WERI-Rb-1 (cell line): Measurements from ENCODE around the gene CCL25.

Experiments used
- DNase-seq: peaks from one replicate; pipeline ENCODE4 v3.0.0-alpha.2; 2020
- H3K27ac ChIP-seq: fragments of 250-450 bp; sonication (Bioruptor Pico); 2 replicates; pipeline ENCODE4 v1.5.1; 2020; ENCODE audit warnings: mild to moderate bottlenecking, moderate library complexity
- H3K27me3 ChIP-seq: fragments of 250-450 bp; sonication (Bioruptor Pico); 2 replicates; pipeline ENCODE4 v1.5.1; 2021; ENCODE audit warnings: mild to moderate bottlenecking, low read depth, moderate library complexity; ENCODE audit not compliant: insufficient read depth, severe bottlenecking
- H3K36me3 ChIP-seq: fragments of 250-450 bp; sonication (Bioruptor Pico); 2 replicates; pipeline ENCODE4 v1.5.1; 2020; ENCODE audit warnings: mild to moderate bottlenecking, moderate library complexity
- H3K4me3 ChIP-seq: 2 replicates; pipeline ENCODE4 v1.5.1; 2011; ENCODE audit warnings: low read depth, mild to moderate bottlenecking, control low read depth, low read length
- H3K9me3 ChIP-seq: fragments of 250-450 bp; sonication (Bioruptor Pico); 2 replicates; pipeline ENCODE4 v1.5.1; 2021; ENCODE audit warnings: mild to moderate bottlenecking, moderate library complexity; ENCODE audit not compliant: severe bottlenecking
- TF ChIP-seq, protein P1 (sequence below): IDR thresholded peaks from 2 replicates; pipeline ENCODE4 v1.5.1; 2011; ENCODE audit warnings: low read depth, mild to moderate bottlenecking, control low read depth, inconsistent platforms, low read length

CCL25 gene, protein sequence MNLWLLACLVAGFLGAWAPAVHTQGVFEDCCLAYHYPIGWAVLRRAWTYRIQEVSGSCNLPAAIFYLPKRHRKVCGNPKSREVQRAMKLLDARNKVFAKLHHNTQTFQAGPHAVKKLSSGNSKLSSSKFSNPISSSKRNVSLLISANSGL

DNA sequence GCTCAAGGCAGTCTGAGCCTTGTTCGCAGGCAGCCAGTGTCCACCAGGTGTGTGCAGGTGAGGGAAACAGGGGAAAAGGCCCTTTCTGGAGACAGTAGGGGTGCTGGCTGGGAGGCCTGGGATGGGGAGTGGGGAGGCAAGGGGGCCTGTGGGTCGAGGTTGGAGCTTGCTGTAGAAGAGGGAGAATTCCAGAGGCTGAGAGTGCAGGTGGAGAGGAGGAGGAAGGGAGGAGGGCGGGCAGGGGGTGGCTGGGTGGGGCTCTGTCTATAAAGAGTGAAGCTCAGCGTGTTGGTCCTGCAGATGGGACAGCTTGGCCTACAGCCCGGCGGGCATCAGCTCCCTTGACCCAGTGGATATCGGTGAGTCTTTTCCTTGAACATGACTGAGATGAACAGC is at the start of gene CCL25:
CCL25 (plus strand) TSS at position 297 of the 396 bp plus-strand sequence. CDS start 290 bp downstream, outside the sequence.
- Histone ChIP-seq H3K9me3 (no peaks in the 10 kb centered on the region), H3K27me3 (no peaks in the 10 kb centered on the region), H3K36me3 (no peaks in the 10 kb centered on the region), H3K4me3 (no peak within 1 kb of the TSS), H3K27ac (no peak within 1 kb of the TSS)
- TF ChIP-seq, protein P1, sequence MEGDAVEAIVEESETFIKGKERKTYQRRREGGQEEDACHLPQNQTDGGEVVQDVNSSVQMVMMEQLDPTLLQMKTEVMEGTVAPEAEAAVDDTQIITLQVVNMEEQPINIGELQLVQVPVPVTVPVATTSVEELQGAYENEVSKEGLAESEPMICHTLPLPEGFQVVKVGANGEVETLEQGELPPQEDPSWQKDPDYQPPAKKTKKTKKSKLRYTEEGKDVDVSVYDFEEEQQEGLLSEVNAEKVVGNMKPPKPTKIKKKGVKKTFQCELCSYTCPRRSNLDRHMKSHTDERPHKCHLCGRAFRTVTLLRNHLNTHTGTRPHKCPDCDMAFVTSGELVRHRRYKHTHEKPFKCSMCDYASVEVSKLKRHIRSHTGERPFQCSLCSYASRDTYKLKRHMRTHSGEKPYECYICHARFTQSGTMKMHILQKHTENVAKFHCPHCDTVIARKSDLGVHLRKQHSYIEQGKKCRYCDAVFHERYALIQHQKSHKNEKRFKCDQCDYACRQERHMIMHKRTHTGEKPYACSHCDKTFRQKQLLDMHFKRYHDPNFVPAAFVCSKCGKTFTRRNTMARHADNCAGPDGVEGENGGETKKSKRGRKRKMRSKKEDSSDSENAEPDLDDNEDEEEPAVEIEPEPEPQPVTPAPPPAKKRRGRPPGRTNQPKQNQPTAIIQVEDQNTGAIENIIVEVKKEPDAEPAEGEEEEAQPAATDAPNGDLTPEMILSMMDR, result no peak
- DNase-seq, result no peak

DNA sequence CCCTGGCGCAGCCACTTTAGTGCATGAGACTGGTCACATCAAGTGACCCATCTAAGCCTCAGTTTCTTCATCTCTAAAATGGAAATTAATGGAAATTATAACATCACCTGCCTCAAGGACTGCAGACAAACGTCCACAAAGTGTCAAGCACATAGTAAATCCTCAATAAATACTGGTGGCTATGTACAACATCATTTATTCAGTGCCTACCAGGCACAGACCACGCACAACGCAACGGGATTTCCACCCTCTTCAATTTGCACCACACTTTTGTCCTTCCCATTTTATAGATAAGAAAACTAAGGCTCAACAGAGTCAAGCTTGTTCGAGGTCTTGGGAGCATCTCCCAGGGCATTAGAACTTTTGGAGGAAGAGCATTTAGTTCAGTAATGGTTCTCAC is 48.6 kb upstream of the CCL25 start:
- DNase-seq, result no peak
- TF ChIP-seq, protein P1, result no peak
- Histone ChIP-seq H3K27ac (no peak overlapping the region), H3K9me3 (no peaks in the 10 kb centered on the region), H3K36me3 (peaks cover 37% of the 10 kb centered on the region), H3K4me3 (no peak overlapping the region; the same call in 1 of the 2 replicates), H3K27me3 (no peaks in the 10 kb centered on the region)

DNA sequence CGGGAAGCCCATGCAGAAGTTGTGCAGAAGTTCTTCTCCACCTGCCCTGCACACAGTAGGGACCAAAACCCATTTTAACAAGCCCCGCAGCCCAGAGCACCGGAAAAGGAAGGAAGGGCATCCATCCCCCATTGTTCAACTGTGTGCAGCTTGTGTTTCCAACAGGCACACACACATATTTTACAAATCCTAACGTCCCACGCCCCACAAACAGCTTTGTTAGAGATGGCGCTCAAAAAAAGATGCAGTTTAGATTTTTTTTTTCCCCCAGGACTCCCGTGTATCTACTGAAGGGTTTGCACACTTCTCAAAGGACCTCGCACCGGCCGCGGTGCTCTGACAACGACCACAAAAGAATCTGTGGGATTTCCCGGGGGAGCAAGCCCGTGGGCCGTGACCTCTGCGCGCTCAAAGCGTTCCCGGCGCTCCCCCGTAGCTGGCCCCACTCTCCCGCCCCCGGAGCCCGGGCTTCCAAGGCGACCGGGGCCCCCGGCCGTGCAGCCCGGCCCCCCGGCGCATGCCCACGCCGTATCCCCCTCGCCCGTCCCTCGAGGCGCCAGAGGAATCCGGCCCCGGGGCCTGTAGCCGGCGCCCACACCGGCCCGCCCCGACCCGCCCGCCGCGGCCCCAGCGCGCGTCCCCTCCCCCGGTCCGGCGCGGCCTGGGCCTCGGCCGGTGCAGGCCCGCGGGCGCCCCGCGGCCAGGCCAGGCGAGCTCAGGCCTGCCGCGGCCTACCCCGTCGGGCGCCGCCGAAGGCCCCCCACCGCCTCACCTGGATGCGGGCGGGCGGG is 47.6 kb upstream of the CCL25 start:
- peak overlapping the region; percentile 80 for H3K27ac ChIP-seq
- TF ChIP-seq, protein P1, result no peak
- peaks cover 29% of the 10 kb centered on the region for H3K36me3 ChIP-seq
- no peaks in the 10 kb centered on the region for H3K27me3 ChIP-seq
- no peaks in the 10 kb centered on the region for H3K9me3 ChIP-seq
- no peak for DNase-seq
- H3K4me3 ChIP-seq, result peak overlapping the region; percentile 75

DNA sequence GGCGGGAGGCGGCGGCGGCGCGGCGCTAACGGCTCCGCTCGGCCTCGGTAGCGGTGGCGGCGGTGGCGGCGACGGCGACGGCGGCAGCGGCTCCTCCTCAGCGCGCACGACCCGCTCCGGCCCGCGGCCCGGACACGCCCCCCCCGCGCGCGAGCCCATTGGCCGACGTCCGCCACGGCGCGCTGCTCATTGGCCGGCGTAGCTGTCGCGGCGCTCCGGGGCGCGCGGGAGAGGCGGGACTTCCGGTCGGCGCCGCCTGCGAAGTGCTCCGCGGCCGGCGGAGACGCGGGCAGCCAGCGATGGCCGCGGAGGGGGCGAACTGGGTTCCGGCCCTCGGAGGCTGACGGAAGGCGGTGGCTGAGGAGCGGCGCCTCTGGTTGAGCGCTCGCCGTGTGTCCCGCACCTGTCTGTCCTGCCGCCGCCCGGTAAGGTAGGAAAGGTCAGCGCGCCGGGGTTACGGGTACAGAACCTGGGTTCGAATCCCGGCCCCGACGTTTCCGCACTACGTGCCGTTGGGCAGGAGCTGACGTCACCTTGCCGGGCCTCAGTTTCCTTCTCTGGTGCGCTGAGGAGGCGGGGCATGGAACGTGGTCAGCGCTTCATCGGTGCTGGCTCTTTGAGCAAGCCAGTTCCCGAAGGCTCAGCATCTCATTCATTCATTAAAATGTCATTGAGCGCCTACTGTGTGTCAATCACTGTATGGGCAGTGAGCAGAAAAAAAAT is 46.9 kb upstream of the CCL25 start, which contains the start of gene ELAVL1:
ELAVL1 (minus strand) TSS at position 108 of the 723 bp plus-strand sequence. CDS start 13,826 bp downstream, outside the sequence.
- Histone ChIP-seq H3K9me3 (no peaks in the 10 kb centered on the region), H3K27me3 (no peaks in the 10 kb centered on the region), H3K27ac (peak within 1 kb of the TSS; percentile 88), H3K36me3 (peaks cover 21% of the 10 kb centered on the region), H3K4me3 (peak within 1 kb of the TSS; percentile 75)
- TF ChIP-seq, protein P1, result no peak
- peak; percentile 86 for DNase-seq

DNA sequence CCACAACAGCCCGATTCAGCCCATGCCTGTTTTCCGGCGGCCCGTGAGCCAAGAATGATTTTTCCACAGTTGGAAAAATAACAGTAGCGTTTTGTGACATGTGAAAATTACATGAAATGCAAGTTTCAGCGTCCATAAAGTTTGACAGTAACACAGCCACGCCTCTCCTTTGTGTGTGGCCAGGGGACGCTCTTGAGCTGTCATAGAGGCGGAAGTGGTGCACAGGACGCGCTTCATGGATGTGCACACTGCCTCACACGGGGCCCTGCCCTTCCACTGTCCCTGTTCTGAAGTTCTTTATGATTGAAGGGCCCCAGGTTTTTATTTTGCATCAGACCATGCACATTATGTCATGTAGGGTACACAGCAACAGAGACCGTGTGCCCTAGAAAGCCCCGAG is 34.8 kb upstream of the CCL25 start:
- Histone ChIP-seq H3K36me3 (no peaks in the 10 kb centered on the region; the same call in 1 of the 2 replicates), H3K27ac (no peak overlapping the region), H3K27me3 (no peaks in the 10 kb centered on the region), H3K4me3 (no peak overlapping the region), H3K9me3 (no peaks in the 10 kb centered on the region)
- peak; percentile 50 for DNase-seq
- TF ChIP-seq, protein P1, result peak; percentile 83
